ENCODE measurements around the gene HOXB9.
A peak's percentile ranks its signal among the peaks of the same experiment; 100 is the strongest.

The HOXB9 gene

GRCh38 chr17:48579760-48580554, 46.2 kb downstream of the HOXB9 start:
- Mint-ChIP-seq H3K4me1 (ENCODE audit: low read depth) (peaks cover 50% of the 10 kb centered on the region), H3K36me3 (no peaks in the 10 kb centered on the region), H3K9me3 (ENCODE audit: low read depth) (no peaks in the 10 kb centered on the region), H3K27ac (no peak overlapping the region), H3K4me3 (peak overlapping the region; percentile 52), H3K27me3 (peaks cover 45% of the 10 kb centered on the region)

DNA sequence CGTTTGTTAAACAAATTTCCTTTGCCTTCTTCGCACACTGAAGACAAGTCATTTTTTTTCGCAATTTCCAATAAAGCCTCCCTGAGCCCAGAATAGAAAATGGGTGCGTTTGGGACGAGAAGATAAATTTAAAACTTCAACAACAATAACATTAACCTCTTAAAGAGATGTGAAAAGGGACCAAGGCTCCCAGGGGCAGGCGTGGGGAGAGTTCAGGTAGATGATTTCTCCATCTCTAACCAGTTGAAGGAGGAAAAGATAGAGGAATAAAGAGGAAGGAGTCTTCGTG, 46.7 kb downstream of the HOXB9 start:
- Mint-ChIP-seq H3K27me3 (peaks cover 44% of the 10 kb centered on the region), H3K36me3 (no peaks in the 10 kb centered on the region), H3K27ac (no peak overlapping the region), H3K9me3 (ENCODE audit: low read depth) (no peaks in the 10 kb centered on the region), H3K4me3 (peak overlapping the region; percentile 88), H3K4me1 (ENCODE audit: low read depth) (peaks cover 48% of the 10 kb centered on the region)

DNA sequence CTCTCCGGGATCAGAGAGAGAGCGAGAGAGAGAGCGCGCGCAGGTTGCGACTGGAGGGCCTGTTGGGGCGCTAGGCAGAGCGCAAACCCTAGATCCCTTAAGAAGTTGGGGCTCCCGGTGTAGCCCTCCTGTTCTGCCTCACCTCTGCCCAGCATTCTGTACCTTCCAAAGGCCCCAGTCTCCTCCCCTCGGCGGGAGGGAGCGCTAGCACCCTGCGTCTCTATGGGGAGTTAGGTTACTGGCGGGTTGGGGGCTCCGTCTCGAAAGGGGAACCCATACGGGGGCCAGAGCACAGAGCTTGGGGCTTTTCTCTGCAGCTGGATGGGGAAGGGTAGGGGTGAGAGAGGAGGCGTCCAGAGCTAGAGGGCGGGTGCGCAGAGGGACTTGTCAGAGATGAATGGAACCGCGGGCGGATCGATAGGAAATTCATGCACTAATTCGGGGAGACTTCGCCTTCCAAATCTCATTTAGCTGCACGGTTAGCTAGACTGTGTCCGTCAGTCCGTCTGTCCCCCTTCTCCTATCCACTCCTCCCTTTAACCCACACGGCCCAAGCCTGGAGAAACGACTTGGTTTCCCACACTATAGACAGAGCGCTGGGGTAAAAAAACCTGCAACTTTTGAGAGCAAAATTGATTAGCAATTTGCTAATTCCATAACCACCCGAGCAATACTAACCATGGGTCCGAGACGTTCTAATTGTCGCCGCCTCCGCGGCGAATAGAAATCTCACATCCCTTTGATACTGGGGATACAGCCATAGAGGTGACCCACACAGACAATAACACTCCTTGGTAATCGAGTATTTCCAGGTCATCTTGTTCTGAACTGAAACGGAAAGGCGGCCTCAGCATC, 47.3 kb downstream of the HOXB9 start:
- Mint-ChIP-seq H3K9me3 (ENCODE audit: low read depth) (no peaks in the 10 kb centered on the region), H3K4me3 (peak overlapping the region; percentile 88), H3K27ac (no peak overlapping the region), H3K27me3 (peaks cover 40% of the 10 kb centered on the region), H3K4me1 (ENCODE audit: low read depth) (peaks cover 48% of the 10 kb centered on the region), H3K36me3 (no peaks in the 10 kb centered on the region)

GRCh38 chr17:48577946-48578615, 48.1 kb downstream of the HOXB9 start, which contains the start of gene HOXB4:
Gene HOXB4 (minus strand): TSS chr17:48578350. CDS start chr17:48578319, 31 bp downstream.
- peaks cover 38% of the 10 kb centered on the region for H3K27me3 Mint-ChIP-seq
- no peaks in the 10 kb centered on the region for H3K36me3 Mint-ChIP-seq
- H3K27ac Mint-ChIP-seq: no peak within 1 kb of the TSS
- H3K4me3 Mint-ChIP-seq: peak within 1 kb of the TSS; percentile 88
- no peaks in the 10 kb centered on the region for H3K9me3 Mint-ChIP-seq (ENCODE audit: low read depth)
- H3K4me1 Mint-ChIP-seq (ENCODE audit: low read depth): peaks cover 48% of the 10 kb centered on the region

DNA sequence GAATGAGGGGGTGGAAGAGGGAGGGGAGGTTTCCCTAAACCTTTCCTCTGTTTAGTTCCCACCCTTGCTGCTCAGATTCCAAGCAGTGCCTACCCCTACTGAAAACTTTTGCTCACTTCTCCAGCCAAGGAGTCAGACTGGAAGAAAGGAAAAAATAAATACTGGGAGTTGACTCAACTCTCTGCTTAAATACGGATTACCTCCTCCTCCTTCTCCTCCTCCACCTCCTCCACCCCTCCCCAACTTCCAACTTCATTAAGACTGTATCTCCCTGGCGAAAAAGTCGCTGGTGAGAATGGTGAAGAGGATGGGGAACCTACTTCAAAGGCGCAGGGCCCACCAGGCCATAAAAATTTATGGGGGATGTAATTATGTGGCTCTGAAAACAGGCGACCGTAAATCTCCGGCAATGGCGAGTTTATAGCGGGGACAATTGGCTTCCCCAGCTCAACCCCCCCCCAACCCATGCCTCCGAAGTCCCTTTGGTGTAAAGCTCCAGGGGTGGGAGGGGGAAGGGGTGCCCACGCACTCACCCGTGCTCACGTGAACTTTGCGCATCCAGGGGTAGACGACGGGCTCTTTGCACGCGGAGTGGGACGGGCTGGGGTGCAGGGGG, 48.7 kb downstream of the HOXB9 start:
- Mint-ChIP-seq H3K27ac (no peak overlapping the region), H3K4me1 (ENCODE audit: low read depth) (peaks cover 45% of the 10 kb centered on the region), H3K4me3 (peak overlapping the region; percentile 84), H3K9me3 (ENCODE audit: low read depth) (no peaks in the 10 kb centered on the region), H3K36me3 (no peaks in the 10 kb centered on the region), H3K27me3 (peaks cover 31% of the 10 kb centered on the region)

DNA sequence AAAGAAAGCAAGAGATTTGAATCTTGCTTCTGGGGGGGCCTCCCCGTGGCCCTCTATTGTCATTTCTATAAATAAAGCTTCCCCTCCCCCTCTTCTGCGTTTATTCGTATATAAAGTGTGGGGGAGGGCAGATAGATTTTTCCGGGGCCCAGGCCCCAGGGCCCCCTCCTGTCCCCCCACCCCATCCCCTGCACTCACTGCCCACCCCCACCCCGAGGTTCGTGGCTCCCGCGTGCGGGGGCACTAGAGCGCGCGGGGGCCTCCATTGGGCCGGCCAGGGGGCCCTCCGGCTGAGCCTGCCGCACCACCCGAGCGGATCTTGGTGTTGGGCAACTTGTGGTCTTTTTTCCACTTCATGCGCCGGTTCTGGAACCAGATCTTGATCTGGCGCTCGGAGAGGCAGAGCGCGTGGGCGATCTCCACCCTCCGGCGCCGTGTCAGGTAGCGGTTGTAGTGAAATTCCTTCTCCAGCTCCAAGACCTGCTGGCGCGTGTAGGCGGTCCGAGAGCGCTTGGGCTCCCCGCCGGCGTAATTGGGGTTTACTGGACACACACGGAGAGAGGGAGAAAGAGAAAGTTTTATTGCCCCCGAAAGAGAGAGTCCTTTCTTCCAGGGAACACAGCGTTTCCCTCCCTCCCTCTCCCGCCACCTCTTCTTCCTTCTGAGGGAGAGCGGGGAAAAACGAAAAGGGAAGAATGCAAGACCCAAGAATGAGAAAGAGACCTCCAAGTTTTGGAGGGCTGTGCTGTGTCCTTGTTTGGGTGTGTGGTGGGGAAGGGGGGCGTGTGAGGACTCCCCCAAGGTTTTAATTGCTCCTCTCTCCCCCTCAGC, 49.5 kb downstream of the HOXB9 start:
- H3K27ac Mint-ChIP-seq: no peak overlapping the region
- H3K36me3 Mint-ChIP-seq: no peaks in the 10 kb centered on the region
- H3K4me3 Mint-ChIP-seq: peak overlapping the region; percentile 84
- peaks cover 28% of the 10 kb centered on the region for H3K27me3 Mint-ChIP-seq
- H3K4me1 Mint-ChIP-seq (ENCODE audit: low read depth): peaks cover 41% of the 10 kb centered on the region
- H3K9me3 Mint-ChIP-seq (ENCODE audit: low read depth): no peaks in the 10 kb centered on the region

DNA sequence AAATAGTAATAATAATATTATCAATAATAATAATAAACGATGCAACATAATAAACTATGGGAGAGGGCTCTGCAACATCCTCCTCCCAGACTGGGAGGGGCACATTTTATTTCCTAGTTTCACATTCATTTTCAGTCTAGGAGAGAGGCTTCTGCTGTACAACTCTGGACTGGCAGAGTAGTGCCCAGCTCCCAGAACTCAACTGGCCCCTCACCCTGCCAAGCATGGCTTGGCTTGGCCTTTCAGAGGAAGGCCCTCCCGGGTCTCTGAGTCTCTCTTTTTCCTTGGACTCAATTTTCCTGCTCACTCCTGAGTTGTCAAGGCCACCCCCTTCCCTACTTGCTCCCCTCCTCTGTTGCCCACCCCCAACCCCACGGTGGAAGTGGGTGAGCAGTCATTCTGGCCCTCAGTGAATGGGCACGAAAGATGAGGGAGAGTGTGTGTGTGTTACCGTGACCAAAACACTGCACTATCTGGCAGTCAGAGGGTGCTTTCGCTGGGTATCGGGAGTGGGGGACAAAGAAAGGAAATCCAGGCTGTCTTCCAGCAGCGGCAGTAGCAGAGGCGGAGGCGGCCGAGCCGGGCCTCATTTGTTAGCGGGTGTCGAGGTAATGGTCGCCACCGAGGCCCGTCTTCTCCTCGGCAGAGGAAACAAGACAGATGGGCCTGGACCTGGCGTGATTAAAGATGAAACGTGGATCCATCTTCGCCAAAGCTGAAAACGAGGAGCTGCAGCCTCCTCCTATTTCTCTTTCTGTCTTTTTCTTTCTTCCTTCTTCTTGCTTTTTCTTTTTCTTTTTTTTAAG, 50.3 kb downstream of the HOXB9 start:
- H3K27ac Mint-ChIP-seq: no peak overlapping the region
- no peak overlapping the region for H3K4me3 Mint-ChIP-seq
- peaks cover 34% of the 10 kb centered on the region for H3K4me1 Mint-ChIP-seq (ENCODE audit: low read depth)
- H3K36me3 Mint-ChIP-seq: no peaks in the 10 kb centered on the region
- H3K27me3 Mint-ChIP-seq: peaks cover 22% of the 10 kb centered on the region
- H3K9me3 Mint-ChIP-seq (ENCODE audit: low read depth): no peaks in the 10 kb centered on the region

GRCh38 chr17:48575066-48575582, 51.0 kb downstream of the HOXB9 start:
- no peak overlapping the region for H3K4me3 Mint-ChIP-seq
- H3K9me3 Mint-ChIP-seq (ENCODE audit: low read depth): no peaks in the 10 kb centered on the region
- H3K27me3 Mint-ChIP-seq: peaks cover 15% of the 10 kb centered on the region
- no peaks in the 10 kb centered on the region for H3K36me3 Mint-ChIP-seq
- H3K27ac Mint-ChIP-seq: no peak overlapping the region
- H3K4me1 Mint-ChIP-seq (ENCODE audit: low read depth): peaks cover 29% of the 10 kb centered on the region

- peaks cover 26% of the 10 kb centered on the region for H3K4me1 Mint-ChIP-seq (ENCODE audit: low read depth)
- H3K27me3 Mint-ChIP-seq: peaks cover 12% of the 10 kb centered on the region
- H3K27ac Mint-ChIP-seq: no peak overlapping the region
- H3K4me3 Mint-ChIP-seq: no peak overlapping the region
- H3K9me3 Mint-ChIP-seq (ENCODE audit: low read depth): no peaks in the 10 kb centered on the region
- no peaks in the 10 kb centered on the region for H3K36me3 Mint-ChIP-seq
These were observed 51.6 kb downstream of the HOXB9 start for GRCh38 chr17:48574505-48575065.

- no peaks in the 10 kb centered on the region for H3K9me3 Mint-ChIP-seq (ENCODE audit: low read depth)
- no peaks in the 10 kb centered on the region for H3K36me3 Mint-ChIP-seq
- H3K27me3 Mint-ChIP-seq: peaks cover 9% of the 10 kb centered on the region
- H3K4me3 Mint-ChIP-seq: no peak overlapping the region
- H3K4me1 Mint-ChIP-seq (ENCODE audit: low read depth): peaks cover 11% of the 10 kb centered on the region
- H3K27ac Mint-ChIP-seq: no peak overlapping the region
These were observed 54.2 kb downstream of the HOXB9 start for GRCh38 chr17:48571826-48572417.

Measured in activated naive CD8-positive, alpha-beta T cell (primary cell).